GM21381 (cell line): ENCODE data around the gene GP1BA.

Source experiments
- ATAC-seq: cut with Tn5 transposase; IDR thresholded peaks from one replicate; pipeline ENCODE4 v1.9.1; 2021; ENCODE audit warnings: mild to moderate bottlenecking, moderate library complexity; ENCODE audit not compliant: unreplicated experiment

GP1BA gene

GRCh38 chr17:4931963-4932362 is at the start of gene GP1BA:
Gene GP1BA, plus strand, starts transcription at chr17:4932277. Its CDS starts 328 bp downstream, at chr17:4932605.
- no peak for ATAC-seq

GRCh38 chr17:4884489-4884888 is 47.6 kb upstream of the GP1BA start:
- ATAC-seq = no peak

- no peak for ATAC-seq
Observed at GRCh38 chr17:4886830-4887229, 45.2 kb upstream of the GP1BA start.

GRCh38 chr17:4887581-4887980 is 44.5 kb upstream of the GP1BA start:
- ATAC-seq = no peak

GRCh38 chr17:4891411-4892410 is 40.4 kb upstream of the GP1BA start:
- ATAC-seq = no peak

- no peak for ATAC-seq
Observed at GRCh38 chr17:4892499-4893221, 39.4 kb upstream of the GP1BA start.

- no peak for ATAC-seq
Observed at GRCh38 chr17:4893272-4893671, 38.8 kb upstream of the GP1BA start.

- ATAC-seq = no peak
Observed at GRCh38 chr17:4893721-4894560, 38.1 kb upstream of the GP1BA start.

GRCh38 chr17:4895121-4895520 is 37.0 kb upstream of the GP1BA start:
- no peak for ATAC-seq

GRCh38 chr17:4895657-4896331 is 36.3 kb upstream of the GP1BA start:
- ATAC-seq = no peak

- ATAC-seq = no peak
Observed at GRCh38 chr17:4896332-4897197, 35.5 kb upstream of the GP1BA start.

- no peak for ATAC-seq
Observed at GRCh38 chr17:4897198-4897687, 34.8 kb upstream of the GP1BA start.

GRCh38 chr17:4897785-4898184 is 34.3 kb upstream of the GP1BA start:
- ATAC-seq = no peak

GRCh38 chr17:4898351-4898750 is 33.7 kb upstream of the GP1BA start:
- no peak for ATAC-seq

- ATAC-seq = no peak
Observed at GRCh38 chr17:4898927-4899326, 33.1 kb upstream of the GP1BA start.

- no peak for ATAC-seq
Observed at GRCh38 chr17:4899341-4900230, 32.5 kb upstream of the GP1BA start, which contains the start of gene C17orf107. Gene C17orf107, plus strand, starts transcription at chr17:4899536. Its CDS starts 227 bp downstream, at chr17:4899763.

GRCh38 chr17:4900231-4901107 is 31.6 kb upstream of the GP1BA start:
- no peak for ATAC-seq
